ENCODE data around the gene USP47. TPM values are rescaled to one million over a fixed set of nuclear protein-coding genes. Genes with fewer than 3 reads are reported as not detected.

USP47 gene
- total RNA-seq, 2 experiments from 2014 or later: 41.3 to 43.8 TPM

GRCh38 chr11:11843642-11844041 lies 1.9 kb downstream of the USP47 start:
- no peaks in the 10 kb centered on the region for H3K27me3 Mint-ChIP-seq
- H3K4me1 Mint-ChIP-seq: peaks cover 35% of the 10 kb centered on the region
- H3K27ac Mint-ChIP-seq: no peak overlapping the region
- H3K9me3 Mint-ChIP-seq: no peaks in the 10 kb centered on the region
- no peak overlapping the region for H3K4me3 Mint-ChIP-seq
- H3K36me3 Mint-ChIP-seq: no peaks in the 10 kb centered on the region
- no peak for DNase-seq

- Mint-ChIP-seq H3K9me3 (no peaks in the 10 kb centered on the region), H3K4me1 (peaks cover 41% of the 10 kb centered on the region), H3K36me3 (no peaks in the 10 kb centered on the region)
These were observed 2.5 kb downstream of the USP47 start for GRCh38 chr11:11844272-11844671.

GRCh38 chr11:11845071-11845470 lies 3.3 kb downstream of the USP47 start:
- peak overlapping the region; percentile 66 for H3K4me3 Mint-ChIP-seq
- no peak for DNase-seq
- H3K27ac Mint-ChIP-seq: no peak overlapping the region
- H3K9me3 Mint-ChIP-seq: no peaks in the 10 kb centered on the region
- H3K4me1 Mint-ChIP-seq: peaks cover 49% of the 10 kb centered on the region
- H3K36me3 Mint-ChIP-seq: no peaks in the 10 kb centered on the region
- H3K27me3 Mint-ChIP-seq: no peaks in the 10 kb centered on the region

More at GRCh38 chr11:11844272-11844671, 2.5 kb downstream of the USP47 start:
- Mint-ChIP-seq H3K27ac (no peak overlapping the region), H3K4me3 (no peak overlapping the region), H3K27me3 (no peaks in the 10 kb centered on the region)
- DNase-seq: no peak

- H3K4me1 Mint-ChIP-seq: peaks cover 54% of the 10 kb centered on the region
These were observed 3.8 kb downstream of the USP47 start for GRCh38 chr11:11845551-11845950.

GRCh38 chr11:11847082-11847481 lies 5.3 kb downstream of the USP47 start:
- no peak overlapping the region for H3K4me3 Mint-ChIP-seq
- DNase-seq: no peak
- H3K9me3 Mint-ChIP-seq: no peaks in the 10 kb centered on the region
- peak overlapping the region; percentile 37 for H3K27ac Mint-ChIP-seq
- peaks cover 63% of the 10 kb centered on the region for H3K4me1 Mint-ChIP-seq
- H3K27me3 Mint-ChIP-seq: no peaks in the 10 kb centered on the region
- H3K36me3 Mint-ChIP-seq: peaks cover 6% of the 10 kb centered on the region

More at GRCh38 chr11:11845551-11845950, 3.8 kb downstream of the USP47 start:
- H3K36me3 Mint-ChIP-seq: no peaks in the 10 kb centered on the region
- no peaks in the 10 kb centered on the region for H3K27me3 Mint-ChIP-seq
- H3K27ac Mint-ChIP-seq: no peak overlapping the region
- no peaks in the 10 kb centered on the region for H3K9me3 Mint-ChIP-seq
- DNase-seq: no peak
- H3K4me3 Mint-ChIP-seq: peak overlapping the region; percentile 66

- peak overlapping the region; percentile 57 for H3K27ac Mint-ChIP-seq
- no peaks in the 10 kb centered on the region for H3K9me3 Mint-ChIP-seq
- peaks cover 76% of the 10 kb centered on the region for H3K4me1 Mint-ChIP-seq
- peaks cover 6% of the 10 kb centered on the region for H3K36me3 Mint-ChIP-seq
- peak overlapping the region; percentile 32 for H3K4me3 Mint-ChIP-seq
- DNase-seq: peak; percentile 55
- no peaks in the 10 kb centered on the region for H3K27me3 Mint-ChIP-seq
These were observed 7.3 kb downstream of the USP47 start for GRCh38 chr11:11848891-11849746.

GRCh38 chr11:11850668-11851067 lies 8.9 kb downstream of the USP47 start:
- H3K27ac Mint-ChIP-seq: peak overlapping the region; percentile 7
- H3K36me3 Mint-ChIP-seq: peaks cover 6% of the 10 kb centered on the region
- DNase-seq: no peak
- H3K27me3 Mint-ChIP-seq: no peaks in the 10 kb centered on the region
- H3K4me1 Mint-ChIP-seq: peaks cover 75% of the 10 kb centered on the region
- H3K4me3 Mint-ChIP-seq: no peak overlapping the region
- H3K9me3 Mint-ChIP-seq: no peaks in the 10 kb centered on the region

GRCh38 chr11:11856638-11857037 lies 14.9 kb downstream of the USP47 start:
- no peak overlapping the region for H3K4me3 Mint-ChIP-seq
- peaks cover 64% of the 10 kb centered on the region for H3K4me1 Mint-ChIP-seq
- peak; percentile 18 for DNase-seq
- no peaks in the 10 kb centered on the region for H3K9me3 Mint-ChIP-seq
- peaks cover 3% of the 10 kb centered on the region for H3K36me3 Mint-ChIP-seq
- H3K27me3 Mint-ChIP-seq: no peaks in the 10 kb centered on the region
- peak overlapping the region; percentile 68 for H3K27ac Mint-ChIP-seq

- DNase-seq: no peak
- Mint-ChIP-seq H3K9me3 (no peaks in the 10 kb centered on the region), H3K27me3 (no peaks in the 10 kb centered on the region), H3K4me1 (peaks cover 61% of the 10 kb centered on the region), H3K27ac (no peak overlapping the region), H3K36me3 (peaks cover 3% of the 10 kb centered on the region), H3K4me3 (peak overlapping the region; percentile 46)
These were observed 16.0 kb downstream of the USP47 start for GRCh38 chr11:11857769-11858168.

- Mint-ChIP-seq H3K27ac (peak overlapping the region; percentile 12), H3K4me1 (peaks cover 56% of the 10 kb centered on the region), H3K4me3 (peak overlapping the region; percentile 45), H3K9me3 (no peaks in the 10 kb centered on the region), H3K36me3 (peaks cover 3% of the 10 kb centered on the region), H3K27me3 (no peaks in the 10 kb centered on the region)
- DNase-seq: no peak
These were observed 16.9 kb downstream of the USP47 start for GRCh38 chr11:11858676-11859075.

GRCh38 chr11:11860103-11860979 lies 18.6 kb downstream of the USP47 start:
- no peak overlapping the region for H3K27ac Mint-ChIP-seq
- peaks cover 3% of the 10 kb centered on the region for H3K36me3 Mint-ChIP-seq
- no peak overlapping the region for H3K4me3 Mint-ChIP-seq
- H3K4me1 Mint-ChIP-seq: peaks cover 57% of the 10 kb centered on the region
- no peaks in the 10 kb centered on the region for H3K27me3 Mint-ChIP-seq
- DNase-seq: no peak
- H3K9me3 Mint-ChIP-seq: no peaks in the 10 kb centered on the region

GRCh38 chr11:11862999-11863398 lies 21.2 kb downstream of the USP47 start:
- DNase-seq: no peak
- Mint-ChIP-seq H3K36me3 (peaks cover 23% of the 10 kb centered on the region), H3K4me1 (peaks cover 55% of the 10 kb centered on the region), H3K27ac (no peak overlapping the region), H3K27me3 (no peaks in the 10 kb centered on the region), H3K4me3 (no peak overlapping the region), H3K9me3 (peaks cover 10% of the 10 kb centered on the region)

- no peak for DNase-seq
- Mint-ChIP-seq H3K4me3 (peak overlapping the region; percentile 47), H3K9me3 (peaks cover 14% of the 10 kb centered on the region), H3K27ac (peak overlapping the region; percentile 50), H3K27me3 (no peaks in the 10 kb centered on the region), H3K36me3 (peaks cover 22% of the 10 kb centered on the region), H3K4me1 (peaks cover 56% of the 10 kb centered on the region)
These were observed 22.6 kb downstream of the USP47 start for GRCh38 chr11:11864332-11864731.

GRCh38 chr11:11864803-11865202 lies 23.0 kb downstream of the USP47 start:
- peak overlapping the region; percentile 18 for H3K4me3 Mint-ChIP-seq
- H3K27me3 Mint-ChIP-seq: no peaks in the 10 kb centered on the region
- peaks cover 61% of the 10 kb centered on the region for H3K4me1 Mint-ChIP-seq
- H3K27ac Mint-ChIP-seq: peak overlapping the region; percentile 52
- no peak for DNase-seq
- H3K9me3 Mint-ChIP-seq: peaks cover 14% of the 10 kb centered on the region
- H3K36me3 Mint-ChIP-seq: peaks cover 22% of the 10 kb centered on the region

GRCh38 chr11:11865449-11865848 lies 23.7 kb downstream of the USP47 start:
- H3K4me1 Mint-ChIP-seq: peaks cover 63% of the 10 kb centered on the region
- no peaks in the 10 kb centered on the region for H3K27me3 Mint-ChIP-seq
- DNase-seq: no peak
- H3K4me3 Mint-ChIP-seq: peak overlapping the region; percentile 2
- peaks cover 14% of the 10 kb centered on the region for H3K9me3 Mint-ChIP-seq
- peak overlapping the region; percentile 52 for H3K27ac Mint-ChIP-seq
- H3K36me3 Mint-ChIP-seq: peaks cover 22% of the 10 kb centered on the region
